H1 (cell line): Measurements from ENCODE around the gene PALD1. TPM values are rescaled to one million over a fixed set of nuclear protein-coding genes. Genes with fewer than 3 reads are reported as not detected.

Experiments used
- CTCF ChIA-PET: fragments of 300-600 bp; sonication (Branson Sonifier 250); formaldehyde crosslinking; loops from one replicate; lab custom pipeline; 2021; ENCODE audit not compliant: partially characterized antibody; lab: Charles Lee
- POLR2A ChIA-PET: fragments of 300-600 bp; sonication (Branson Sonifier 250); formaldehyde crosslinking; loops from one replicate; lab custom pipeline; 2021; ENCODE audit warnings: inconsistent platforms; ENCODE audit not compliant: partially characterized antibody; lab: Charles Lee
- DNase-seq, 2 experiments: peaks; one replicate each; pipeline versions ENCODE4 v3.0.0 to v3.0.0-alpha.2; 2010 to 2022; ENCODE audit warnings: low spot score in 2 of 2, low read depth in 1 of 2, mixed read lengths in 1 of 2
- FAIRE-seq: peaks from 2 replicates; lab custom pipeline; 2011; peaks lifted over from hg19 to GRCh38; lab: Jason Lieb, UNC
- H2AFZ ChIP-seq: 2 replicates; pipeline ENCODE4 v1.8.1; 2012; ENCODE audit warnings: low read length, inconsistent platforms
- H2AK5ac ChIP-seq: 2 replicates; pipeline ENCODE4 v1.6.1; 2013; ENCODE audit warnings: low read depth, low read length
- H2BK120ac ChIP-seq: replicated peaks from 2 replicates; pipeline ENCODE3; 2013; ENCODE audit warnings: low read depth, low read length, inconsistent platforms
- H2BK12ac ChIP-seq: 2 replicates; pipeline ENCODE4 v1.6.1; 2013; ENCODE audit warnings: low read depth, low read length
- H2BK15ac ChIP-seq: 2 replicates; pipeline ENCODE4 v1.6.1; 2013; ENCODE audit warnings: low read length
- H2BK20ac ChIP-seq: 2 replicates; pipeline ENCODE4 v1.6.1; 2013; ENCODE audit warnings: low read length
- H2BK5ac ChIP-seq: 2 replicates; pipeline ENCODE4 v1.6.1; 2013; ENCODE audit warnings: low read depth, low read length
- H3K14ac ChIP-seq: 2 replicates; pipeline ENCODE4 v1.6.1; 2013; ENCODE audit warnings: inconsistent platforms; ENCODE audit not compliant: insufficient read length
- H3K18ac ChIP-seq: 2 replicates; pipeline ENCODE4 v1.6.1; 2013; ENCODE audit warnings: low read length; ENCODE audit errors: extremely low read depth
- H3K23ac ChIP-seq: 2 replicates; pipeline ENCODE4 v1.6.1; 2013; ENCODE audit warnings: inconsistent platforms; ENCODE audit not compliant: insufficient read length
- H3K23me2 ChIP-seq: 2 replicates; pipeline ENCODE4 v1.6.1; 2013; ENCODE audit warnings: low read depth, low read length
- H3K27ac ChIP-seq: 2 replicates; pipeline ENCODE4 v1.6.1; 2011; ENCODE audit warnings: low read depth, low read length, inconsistent platforms
- H3K27me3 ChIP-seq, 4 experiments: replicated peaks in 1 of 4; 1 replicate in 1 of 4; 2 replicates in 3 of 4; pipeline versions ENCODE4 v1.6.1 to v1.8.1; 2011 to 2013; ENCODE audit warnings: low read length in 3 of 4, mild to moderate bottlenecking in 3 of 4, inconsistent platforms in 2 of 4, mixed read lengths in 2 of 4, moderate library complexity in 1 of 4; ENCODE audit not compliant: control insufficient read depth in 3 of 4, insufficient read depth in 3 of 4; ENCODE audit errors: extremely low read depth in 1 of 4
- H3K36me3 ChIP-seq, 4 experiments: 2 replicates each; pipeline versions ENCODE4 v1.6.1 to v1.8.1; 2011 to 2013; ENCODE audit warnings: mild to moderate bottlenecking in 4 of 4, low read length in 3 of 4, moderate library complexity in 2 of 4, control low read depth in 1 of 4, inconsistent platforms in 1 of 4; ENCODE audit not compliant: insufficient read depth in 4 of 4, control insufficient read depth in 2 of 4
- H3K4ac ChIP-seq: replicated peaks from 2 replicates; pipeline ENCODE3; 2013; ENCODE audit warnings: low read length, low read depth, mixed read lengths, inconsistent platforms; ENCODE audit not compliant: insufficient read length
- H3K4me1 ChIP-seq, 4 experiments: replicated peaks in 1 of 4; 1 replicate in 1 of 4; 2 replicates in 3 of 4; pipeline versions ENCODE4 v1.6.1 to v1.8.1; 2011 to 2013; ENCODE audit warnings: low read length in 3 of 4, inconsistent platforms in 2 of 4, mixed read lengths in 1 of 4; ENCODE audit not compliant: insufficient read depth in 4 of 4, control insufficient read depth in 3 of 4
- H3K4me2 ChIP-seq, 2 experiments: 2 replicates each; pipeline versions ENCODE4 v1.6.1 to v1.8.1; 2011 to 2013; ENCODE audit warnings: low read depth in 2 of 2, low read length in 2 of 2, control low read depth in 1 of 2, inconsistent platforms in 1 of 2, mild to moderate bottlenecking in 1 of 2; ENCODE audit not compliant: insufficient read depth in 1 of 2
- H3K4me3 ChIP-seq, 4 experiments: fragments of 200-600, 300-600 bp in 1 of 4; sonication (generic), shearing (Covaris generic), sonication (Bioruptor Twin) in 1 of 4; 2 replicates each; pipeline versions ENCODE4 v1.5.1 to v1.8.1; 2011 to 2016; ENCODE audit warnings: low read length in 4 of 4, low read depth in 3 of 4, control low read depth in 2 of 4, inconsistent platforms in 2 of 4, mild to moderate bottlenecking in 2 of 4, mixed read lengths in 1 of 4, moderate library complexity in 1 of 4; ENCODE audit not compliant: insufficient read depth in 2 of 4; ENCODE audit errors: extremely low read depth in 1 of 4
- H3K56ac ChIP-seq: replicated peaks from 2 replicates; pipeline ENCODE3; 2013; ENCODE audit warnings: low read depth, mild to moderate bottlenecking, mixed read lengths, low read length, inconsistent platforms; ENCODE audit not compliant: insufficient read length
- H3K79me1 ChIP-seq: 2 replicates; pipeline ENCODE4 v1.6.1; 2013; ENCODE audit warnings: low read depth, low read length, control low read depth
- H3K79me2 ChIP-seq, 2 experiments: 2 replicates each; pipeline versions ENCODE4 v1.6.1 to v1.8.1; 2012 to 2013; ENCODE audit warnings: low read length in 2 of 2, mild to moderate bottlenecking in 2 of 2, inconsistent platforms in 1 of 2; ENCODE audit not compliant: insufficient read depth in 2 of 2, control insufficient read depth in 1 of 2
- H3K9ac ChIP-seq, 4 experiments: replicated peaks in 1 of 4; 1 replicate in 1 of 4; 2 replicates in 3 of 4; pipeline versions ENCODE4 v1.6.1 to v1.8.1; 2011 to 2013; ENCODE audit warnings: low read depth in 3 of 4, low read length in 3 of 4, control low read depth in 2 of 4, mild to moderate bottlenecking in 2 of 4, moderate library complexity in 2 of 4, inconsistent platforms in 1 of 4; ENCODE audit errors: extremely low read depth in 1 of 4
- H3K9me3 ChIP-seq, 2 experiments: 2 replicates each; pipeline versions ENCODE4 v1.6.1 to v1.8.1; 2012 to 2013; ENCODE audit warnings: mild to moderate bottlenecking in 2 of 2, moderate library complexity in 2 of 2, control low read depth in 1 of 2, inconsistent platforms in 1 of 2, low read depth in 1 of 2, low read length in 1 of 2, mixed read lengths in 1 of 2; ENCODE audit not compliant: insufficient read depth in 2 of 2
- H4K20me1 ChIP-seq, 2 experiments: replicated peaks in 1 of 2; 2 replicates each; pipeline versions ENCODE3 to v1.8.1; 2011 to 2013; ENCODE audit warnings: inconsistent platforms in 2 of 2, low read length in 2 of 2, mild to moderate bottlenecking in 1 of 2; ENCODE audit not compliant: insufficient read depth in 2 of 2, control insufficient read depth in 1 of 2
- H4K5ac ChIP-seq: 2 replicates; pipeline ENCODE4 v1.6.1; 2013; ENCODE audit warnings: low read length, low read depth, mixed read lengths, inconsistent platforms; ENCODE audit not compliant: insufficient read length
- H4K8ac ChIP-seq: 2 replicates; pipeline ENCODE4 v1.8.0; 2013; ENCODE audit warnings: mild to moderate bottlenecking, moderate library complexity, low read length, inconsistent platforms; ENCODE audit not compliant: insufficient read depth; ENCODE audit errors: extremely low read depth
- H4K91ac ChIP-seq: replicated peaks from 2 replicates; pipeline ENCODE3; 2013; ENCODE audit warnings: low read length, mixed read lengths, inconsistent platforms; ENCODE audit not compliant: insufficient read length
- CBX5 ChIP-seq: fragments of 300-800, 300-1000 bp; sonication (generic); IDR thresholded peaks from 2 replicates; pipeline ENCODE4 v1.7.1; 2016; ENCODE audit warnings: antibody characterized with exemption, low read length, low read depth
- CTCF ChIP-seq, 3 experiments: IDR thresholded peaks; 1 replicate in 2 of 3; 2 replicates in 1 of 3; pipeline versions ENCODE4 v1.5.1 to v1.6.1; 2011; ENCODE audit warnings: low read length in 3 of 3, mild to moderate bottlenecking in 3 of 3, inconsistent platforms in 2 of 3, low read depth in 1 of 3, moderate library complexity in 1 of 3; ENCODE audit not compliant: insufficient read depth in 1 of 3; ENCODE audit errors: control extremely low read depth in 1 of 3
- GABPA ChIP-seq: IDR thresholded peaks from 2 replicates; pipeline ENCODE4 v1.6.1; 2011; ENCODE audit warnings: mild to moderate bottlenecking, low read length, moderate library complexity, borderline replicate concordance; ENCODE audit not compliant: insufficient read depth
- GTF2F1 ChIP-seq: IDR thresholded peaks from 2 replicates; pipeline ENCODE4 v1.6.1; 2012; ENCODE audit warnings: low read depth, low read length, improper control_type of control experiment, borderline replicate concordance
- POLR2AphosphoS5 ChIP-seq: IDR thresholded peaks from 2 replicates; pipeline ENCODE4 v1.6.1; 2011; ENCODE audit warnings: low read depth, low read length
- RNF2 ChIP-seq: fragments of 200-900, 300-1000 bp; sonication (generic); IDR thresholded peaks from 2 replicates; pipeline ENCODE4 v1.7.1; 2016; ENCODE audit warnings: borderline replicate concordance, low read depth, mild to moderate bottlenecking, antibody characterized with exemption, low read length; ENCODE audit not compliant: poor library complexity, severe bottlenecking; ENCODE audit errors: missing control alignments
- SIX5 ChIP-seq: IDR thresholded peaks from 2 replicates; pipeline ENCODE4 v1.6.1; 2011; ENCODE audit warnings: mild to moderate bottlenecking, low read depth, low read length
- TAF1 ChIP-seq: IDR thresholded peaks from 2 replicates; pipeline ENCODE4 v1.6.1; 2011; ENCODE audit warnings: mild to moderate bottlenecking, low read depth, low read length
- TEAD4 ChIP-seq: IDR thresholded peaks from 2 replicates; pipeline ENCODE4 v1.6.1; 2012; ENCODE audit warnings: low read depth, low read length, inconsistent platforms, mixed read lengths
- WGBS, 2 experiments: shearing (Covaris generic) in 1 of 2; methylation state at CpG; one replicate each; pipeline versions ENCODE4 v1.1.6 to v1.1.7; 2013 to 2015; ENCODE audit warnings: low lambda C conversion rate in 2 of 2, mixed read lengths in 2 of 2, inconsistent platforms in 1 of 2, low coverage in 1 of 2, missing lambda C conversion rate in 1 of 2; ENCODE audit not compliant: insufficient replicate concordance in 2 of 2, insufficient coverage in 1 of 2, insufficient read length in 1 of 2; ENCODE audit errors: extremely low coverage in 1 of 2, missing lambda C conversion rate in 1 of 2; 5-methylcytosine and 5-hydroxymethylcytosine counted together
- polyA plus RNA-seq, 7 experiments: library from polyadenylated mRNA; depleted of rRNA in 3 of 7; stranded (reverse) in 5 of 7; unstranded in 2 of 7; fragments of >200 nt in 5 of 7; fragments of 200-250 nt in 2 of 7; gene quantifications; 1 replicate in 5 of 7; 2 replicates in 1 of 7; 4 replicates in 1 of 7; pipeline versions ENCODE4 v1.2.1 to v1.2.3, GENCODE V29; 2011 to 2013; ENCODE audit warnings: missing spikeins in 2 of 7, mixed read lengths in 2 of 7
- total RNA-seq: library from RNA; stranded (reverse); fragmentation: NEBNext Ultra II Directional; extraction: Animal tissue kit (Norgen Biotek cat#: 25700); gene quantifications from 2 replicates; pipeline ENCODE4 v1.2.1, GENCODE V29; 2021

Gene PALD1
- total and polyA plus RNA-seq, 2 of the 8 experiments (the other 6 are each of a cell fraction or from before 2014, with no cell fraction given) = 13.3 to 32.8 TPM

DNA sequence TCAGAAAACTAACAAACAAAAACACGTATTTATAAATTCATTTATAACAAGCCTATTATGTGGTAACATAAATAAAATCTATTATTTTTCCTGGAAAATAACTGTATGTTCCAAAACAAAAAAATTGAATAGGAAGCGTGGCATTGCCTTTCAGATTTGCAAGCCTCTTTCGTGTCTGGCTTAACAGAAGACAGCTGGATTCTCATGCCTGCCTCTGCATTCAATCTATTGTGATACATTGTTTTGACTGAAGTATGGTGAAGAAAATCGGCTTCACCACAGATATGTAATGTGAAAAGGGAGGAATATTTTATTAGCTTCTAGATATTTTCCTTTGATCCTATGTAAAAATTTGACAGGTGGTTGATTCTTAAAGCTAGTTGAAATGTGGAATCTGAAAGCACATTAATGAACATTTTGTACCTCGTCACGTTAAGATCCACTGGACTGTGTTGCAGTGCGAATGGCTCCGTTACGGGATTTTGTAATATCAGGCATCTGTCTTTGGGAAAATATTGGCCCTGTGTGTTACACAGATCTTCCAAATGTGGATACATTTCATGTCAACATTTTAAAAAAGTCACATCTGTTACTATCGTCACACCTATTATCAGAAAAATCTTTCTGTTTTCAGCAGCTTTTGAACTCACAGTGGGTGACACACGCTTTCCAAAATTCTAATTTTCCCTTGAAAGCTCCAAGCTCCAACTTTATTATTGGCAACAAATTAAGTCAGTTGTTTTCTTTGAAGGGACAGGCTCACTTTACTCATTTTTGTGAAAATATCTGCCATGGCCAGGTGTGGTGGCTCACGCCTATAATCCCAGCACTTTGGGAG is 26.2 kb downstream of the PALD1 start:
- H3K23ac ChIP-seq = no peak overlapping the region
- no peak overlapping the region for H3K56ac ChIP-seq
- no peak overlapping the region for H3K14ac ChIP-seq
- no peak overlapping the region for H3K18ac ChIP-seq
- H2BK5ac ChIP-seq = no peak overlapping the region
- WGBS, 2 experiments = 90% methylated on average over 12 of the region's 12 CpGs; no CpG with 5 or more reads in 1 of the 2 experiments
- H4K91ac ChIP-seq = no peak overlapping the region
- H4K20me1 ChIP-seq = peaks cover 0 to 4% of the 10 kb centered on the region in 2 experiments
- H3K4me3 ChIP-seq = no peak overlapping the region
- no peak overlapping the region for H2AFZ ChIP-seq
- no peak overlapping the region for H2AK5ac ChIP-seq
- no peak for FAIRE-seq
- H2BK12ac ChIP-seq = no peak overlapping the region
- no peaks in the 10 kb centered on the region; the same call in 1 of the 2 replicates for H3K23me2 ChIP-seq
- peaks cover 4% of the 10 kb centered on the region; the same call in 1 of the 2 replicates for H3K79me1 ChIP-seq
- H3K27ac ChIP-seq = no peak overlapping the region
- H3K79me2 ChIP-seq = 0 out of 4 replicates have a peak, but pooled peaks cover 0 to 5% of the 10 kb centered on the region in 2 experiments
- no peak overlapping the region for H2BK20ac ChIP-seq
- H3K9me3 ChIP-seq = no peaks in the 10 kb centered on the region
- ChIA-PET POLR2A (no interaction called here), CTCF (interaction anchor here (0.6 to 1.9 kb wide), 7 partner anchors 9 to 82 kb away, joined by 3 to 6 read pairs (median 4); no protein-coding TSS in a partner anchor)
- no peak overlapping the region for H4K8ac ChIP-seq
- H3K4ac ChIP-seq = no peak overlapping the region
- no peak overlapping the region for H2BK120ac ChIP-seq
- H3K4me1 ChIP-seq = peaks cover 0 to 17% (median 12%) of the 10 kb centered on the region in 4 experiments; a peak in 6 of 7 replicates
- no peak overlapping the region; a peak in 1 of 7 replicates for H3K9ac ChIP-seq
- DNase-seq = no peak
- no peak overlapping the region for H2BK15ac ChIP-seq
- no peak overlapping the region for H3K4me2 ChIP-seq
- H3K27me3 ChIP-seq = no peaks in the 10 kb centered on the region
- no peak overlapping the region for H4K5ac ChIP-seq
- no peaks in the 10 kb centered on the region for H3K36me3 ChIP-seq
- TF ChIP-seq TEAD4 (no peak), CTCF (IDR thresholded peaks at IDR 0.05; ENCODE audit: control extremely low read depth in 1 of 3, insufficient read depth in 1 of 3, low read depth in 1 of 3, low read length in 3 of 3) (no peak), TAF1 (no peak), RNF2 (no peak), CBX5 (no peak), GTF2F1 (no peak), POLR2AphosphoS5 (no peak), GABPA (no peak), SIX5 (no peak)
